K562 (cell line): ENCODE results near the gene BNC2. TPM values are rescaled to one million over a fixed set of nuclear protein-coding genes. Genes with fewer than 3 reads are reported as not detected.

Source experiments
- ATAC-seq: fragments of 200-7000 bp; cut with Tn5 transposase; 3 replicates; pipeline ENCODE4 v1.9.1; 2020; ENCODE audit warnings: moderate library complexity
- BruUV-seq: library from RNA; stranded (reverse); fragments of 400-500 nt; replicated peaks from 2 replicates; lab custom pipeline; 2021; lab: Mats Ljungman, UMichigan
- CTCF ChIA-PET: fragments of 300-600 bp; formaldehyde crosslinking; extraction: SDS; loops from one replicate; lab custom pipeline; 2021; ENCODE audit warnings: low intra/inter-chr PET ratio; lab: Yijun Ruan, JAX
- POLR2A ChIA-PET: fragments of 300-600, 350-650 bp; sonication (Branson Sonifier 250); formaldehyde crosslinking; extraction: SDS; loops from one replicate; lab custom pipeline; 2021; ENCODE audit warnings: antibody characterized with exemption, inconsistent platforms; lab: Yijun Ruan, JAX
- DNase-seq, 4 experiments: peaks; one replicate each; pipeline versions ENCODE4 v3.0.0 to v3.0.0-alpha.2; 2011 to 2018; ENCODE audit warnings: low spot score in 3 of 4, mixed read lengths in 3 of 4; ENCODE audit errors: extremely low read depth in 1 of 4
- FAIRE-seq: peaks from 2 replicates; lab custom pipeline; 2011; peaks lifted over from hg19 to GRCh38; lab: Jason Lieb, UNC
- H2AFZ ChIP-seq: 2 replicates; pipeline ENCODE4 v1.6.0; 2011; ENCODE audit warnings: low read depth, low read length, control low read depth, inconsistent platforms
- H3K27ac ChIP-seq: fragments of 200-600 bp; 3 replicates; pipeline ENCODE4 v1.8.0; 2011; ENCODE audit warnings: low read depth, mild to moderate bottlenecking, control low read depth, inconsistent platforms, low read length, moderate library complexity, mixed read lengths; ENCODE audit errors: extremely low read depth
- H3K27me3 ChIP-seq, 2 experiments: fragments of 300-600 bp in 1 of 2; 2 replicates in 1 of 2; 3 replicates in 1 of 2; pipeline versions ENCODE4 v1.6.0 to v1.8.0; 2011; ENCODE audit warnings: inconsistent platforms in 2 of 2, low read length in 2 of 2, mild to moderate bottlenecking in 1 of 2, mixed read lengths in 1 of 2, moderate library complexity in 1 of 2; ENCODE audit not compliant: control insufficient read depth in 2 of 2, insufficient read depth in 2 of 2
- H3K36me3 ChIP-seq: fragments of 300-600 bp; 3 replicates; pipeline ENCODE4 v1.8.0; 2011; ENCODE audit warnings: mild to moderate bottlenecking, low read length, inconsistent platforms; ENCODE audit not compliant: control insufficient read depth, insufficient read depth
- H3K4me1 ChIP-seq, 2 experiments: fragments of 200-600 bp in 1 of 2; replicated peaks in 1 of 2; 2 replicates in 1 of 2; 3 replicates in 1 of 2; pipeline versions ENCODE4 v1.5.1 to v1.8.0; 2011; ENCODE audit warnings: inconsistent platforms in 2 of 2, low read length in 2 of 2, mild to moderate bottlenecking in 1 of 2, mixed read lengths in 1 of 2, moderate library complexity in 1 of 2; ENCODE audit not compliant: control insufficient read depth in 2 of 2, insufficient read depth in 2 of 2
- H3K4me2 ChIP-seq: 2 replicates; pipeline ENCODE4 v1.6.1; 2011; ENCODE audit warnings: low read length, control low read depth, inconsistent platforms, mixed read lengths; ENCODE audit not compliant: insufficient read depth
- H3K4me3 ChIP-seq: fragments of 200-600 bp; sonication (generic), shearing (Covaris generic); 2 replicates; pipeline ENCODE4 v1.5.1; 2016; ENCODE audit warnings: control low read depth, inconsistent platforms
- H3K79me2 ChIP-seq: fragments of 200-600 bp; 3 replicates; pipeline ENCODE4 v1.8.0; 2011; ENCODE audit warnings: low read length, inconsistent platforms; ENCODE audit not compliant: control insufficient read depth, insufficient read depth
- H3K9ac ChIP-seq, 2 experiments: 2 replicates each; pipeline versions ENCODE4 v1.6.0 to v1.6.1; 2011; ENCODE audit warnings: low read depth in 2 of 2, low read length in 2 of 2, control low read depth in 1 of 2, inconsistent platforms in 1 of 2, mild to moderate bottlenecking in 1 of 2, mixed read lengths in 1 of 2; ENCODE audit not compliant: insufficient read depth in 1 of 2
- H3K9me1 ChIP-seq: one replicate; pipeline ENCODE4 v1.6.0; 2011; ENCODE audit warnings: inconsistent platforms, mild to moderate bottlenecking, low read length, moderate library complexity; ENCODE audit not compliant: control insufficient read depth, insufficient read depth
- H3K9me3 ChIP-seq: replicated peaks from 2 replicates; pipeline ENCODE4 v1.5.1; 2011; ENCODE audit warnings: low read depth, low read length, inconsistent platforms; ENCODE audit not compliant: control insufficient read depth, insufficient read depth
- H4K20me1 ChIP-seq: replicated peaks from 2 replicates; pipeline ENCODE4 v1.6.1; 2011; ENCODE audit warnings: low read length, inconsistent platforms, mixed read lengths; ENCODE audit not compliant: control insufficient read depth, insufficient read depth
- ADNP ChIP-seq: fragments of 200-800 bp; sonication (Bioruptor generic); IDR thresholded peaks from 2 replicates; pipeline ENCODE4 v1.6.1; 2016; ENCODE audit warnings: missing genetic modification characterization, missing compliant biosample characterization
- CEBPB ChIP-seq: fragments of 450-650 bp; IDR thresholded peaks from 2 replicates; pipeline ENCODE4 v1.6.1; 2016; ENCODE audit warnings: missing genetic modification characterization, missing compliant biosample characterization
- CLOCK ChIP-seq: fragments of 250-450 bp; sonication (Bioruptor Pico); IDR thresholded peaks from 2 replicates; pipeline ENCODE4 v1.4.0; 2020; ENCODE audit warnings: mild to moderate bottlenecking, moderate library complexity, borderline replicate concordance
- ETS1 ChIP-seq: conservative IDR thresholded peaks from 2 replicates; pipeline ENCODE4 v1.6.1; 2011; ENCODE audit warnings: low read depth, mild to moderate bottlenecking, low read length; ENCODE audit not compliant: control insufficient read depth
- HDAC8 ChIP-seq: fragments of 450-650 bp; IDR thresholded peaks from 2 replicates; pipeline ENCODE4 v1.6.1; 2016; ENCODE audit warnings: mild to moderate bottlenecking, missing genetic modification characterization, moderate library complexity, missing compliant biosample characterization
- NBN ChIP-seq: fragments of 450-650 bp; IDR thresholded peaks from 2 replicates; pipeline ENCODE4 v1.6.1; 2016; ENCODE audit warnings: low read depth, mild to moderate bottlenecking
- NRF1 ChIP-seq, 2 experiments: fragments of 450-650 bp; IDR thresholded peaks in 1 of 2; conservative IDR thresholded peaks in 1 of 2; 2 replicates each; pipeline ENCODE4 v1.6.1; 2014; ENCODE audit warnings: mild to moderate bottlenecking in 2 of 2
- PHF21A ChIP-seq: fragments of 450-650 bp; IDR thresholded peaks from 2 replicates; pipeline ENCODE4 v1.6.1; 2017; ENCODE audit warnings: low read depth, borderline replicate concordance
- SMARCA5 ChIP-seq: fragments of 450-650 bp; IDR thresholded peaks from 2 replicates; pipeline ENCODE4 v1.6.1; 2016
- STAT5B ChIP-seq: fragments of 250-450 bp; sonication (Bioruptor Pico); IDR thresholded peaks from 2 replicates; pipeline ENCODE4 v1.8.0; 2021; ENCODE audit warnings: mild to moderate bottlenecking, inconsistent platforms
- TCF7 ChIP-seq: sonication (generic); IDR thresholded peaks from 2 replicates; pipeline ENCODE4 v1.6.1; 2016; ENCODE audit warnings: antibody characterized with exemption, borderline replicate concordance
- TEAD1 ChIP-seq, 2 experiments: fragments of 450-650 bp in 1 of 2; sonication (generic) in 1 of 2; formaldehyde crosslinking; IDR thresholded peaks; 2 replicates each; pipeline versions ENCODE4 v1.4.0 to v1.8.0; 2020 to 2022; ENCODE audit warnings: mild to moderate bottlenecking in 2 of 2, missing genetic modification reagents in 1 of 2
- ZEB2 ChIP-seq: fragments of 450-650 bp; IDR thresholded peaks from 2 replicates; pipeline ENCODE4 v1.6.1; 2016
- ZNF239 ChIP-seq: fragments of 250-450 bp; sonication (Bioruptor Pico); IDR thresholded peaks from 2 replicates; pipeline ENCODE4 v1.4.0; 2020; ENCODE audit warnings: mild to moderate bottlenecking
- ZNF431 ChIP-seq: sonication (generic); formaldehyde crosslinking; IDR thresholded peaks from 2 replicates; pipeline ENCODE4 v1.8.0; 2022; ENCODE audit warnings: mild to moderate bottlenecking, missing genetic modification reagents
- ZNF75A ChIP-seq: fragments of 450-650 bp; formaldehyde crosslinking; IDR thresholded peaks from 2 replicates; pipeline ENCODE4 v1.4.0; 2020; ENCODE audit warnings: mild to moderate bottlenecking
- whole genome bisulfite sequencing: fragments of 100-300 bp; shearing (Covaris generic); methylation state at CpG from one replicate; pipeline ENCODE4 v1.1.6; 2016; ENCODE audit warnings: low coverage, mixed read lengths; ENCODE audit not compliant: insufficient coverage; ENCODE audit errors: missing lambda C conversion rate; 5-methylcytosine and 5-hydroxymethylcytosine counted together
- in situ Hi-C: fragments of 300-500 bp; cut with MboI; formaldehyde crosslinking; loops from 4 replicates; pipeline ENCODE4 v1.15.0; 2018; ENCODE audit warnings: inconsistent platforms, mixed read lengths
- intact Hi-C: fragments of 100-400 bp; cut with micrococcal nuclease; formaldehyde crosslinking; loops from 2 replicates; pipeline ENCODE4 v1.14.2; 2022
- polyA plus RNA-seq, 8 experiments: library from polyadenylated mRNA; depleted of rRNA in 4 of 8; stranded (reverse) in 5 of 8; unstranded in 3 of 8; fragments of >200 nt; fragmentation: Nextera tagmentation in 2 of 8; fragmentation: Illumina TruSeq in 1 of 8; extraction: Ambion mirVana in 2 of 8; extraction: Trizol in 1 of 8; gene quantifications; 2 replicates each; pipeline versions ENCODE4 v1.2.1 to v1.2.3, GENCODE V29; 2011 to 2014; ENCODE audit warnings: inconsistent platforms in 1 of 8, missing spikeins in 1 of 8
- total RNA-seq, 7 experiments: library from RNA; depleted of rRNA in 6 of 7; stranded (reverse); fragments of >200 nt in 6 of 7; fragmentation: Illumina TruSeq in 2 of 7; extraction: Trizol in 2 of 7; gene quantifications; 2 replicates each; pipeline versions ENCODE4 v1.2.1 to v1.2.3, GENCODE V29; 2011 to 2021; ENCODE audit warnings: low replicate concordance in 1 of 7
- TF ChIP-seq, protein P1 (sequence below): fragments of 450-650 bp; formaldehyde crosslinking; IDR thresholded peaks from 2 replicates; pipeline ENCODE4 v1.4.0; 2022; ENCODE audit warnings: mild to moderate bottlenecking, moderate library complexity
- TF ChIP-seq, protein P2 (sequence below): sonication (generic); formaldehyde crosslinking; IDR thresholded peaks from 2 replicates; pipeline ENCODE4 v1.8.1; 2022; ENCODE audit warnings: missing genetic modification reagents

BNC2 gene
- total and polyA plus RNA-seq, 9 of the 15 experiments (the other 6 are each of a cell fraction or from before 2014, with no cell fraction given), result not detected

DNA sequence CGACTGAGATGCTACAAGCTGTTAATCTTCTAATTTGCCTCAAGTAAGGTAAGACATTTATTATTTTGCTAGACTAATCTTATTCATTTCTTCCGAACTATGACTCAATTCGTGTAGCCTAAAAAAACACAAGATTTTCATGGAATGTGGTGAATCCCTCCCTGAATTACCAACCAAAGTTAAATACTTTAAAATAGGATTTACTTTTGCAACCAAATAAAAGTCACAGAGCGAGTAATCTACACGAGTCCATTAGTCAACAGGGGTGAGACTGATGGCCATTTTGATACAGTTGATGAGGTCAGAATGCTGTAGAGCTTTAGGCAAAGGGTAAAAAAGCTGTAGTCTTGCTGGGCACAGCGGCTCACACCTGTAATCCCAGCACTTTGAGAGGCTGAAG lies 13.1 kb upstream of the BNC2 start:
- H2AFZ ChIP-seq, result no peak overlapping the region
- BruUV-seq, result no TSS peak
- POLR2A ChIA-PET, result no interaction called here
- TF ChIP-seq ETS1 (no peak), ZNF239 (CRISPR knock-in tag) (no peak), PHF21A (no peak), ZEB2 (no peak), TCF7 (no peak), ADNP (no peak), ZNF75A (CRISPR knock-in tag) (no peak), STAT5B (CRISPR knock-in tag) (no peak), TEAD1 (CRISPR knock-in tag; IDR thresholded peaks at IDR 0.05) (no peak), CEBPB (tag) (no peak), SMARCA5 (no peak), NBN (no peak), HDAC8 (tag) (no peak), NRF1 (conservative IDR thresholded peaks at IDR 0.05 in 1 of 2, IDR thresholded peaks at IDR 0.05 in 1 of 2) (no peak), CLOCK (CRISPR knock-in tag) (no peak), ZNF431 (CRISPR knock-in tag) (no peak)
- TF ChIP-seq, protein P1, sequence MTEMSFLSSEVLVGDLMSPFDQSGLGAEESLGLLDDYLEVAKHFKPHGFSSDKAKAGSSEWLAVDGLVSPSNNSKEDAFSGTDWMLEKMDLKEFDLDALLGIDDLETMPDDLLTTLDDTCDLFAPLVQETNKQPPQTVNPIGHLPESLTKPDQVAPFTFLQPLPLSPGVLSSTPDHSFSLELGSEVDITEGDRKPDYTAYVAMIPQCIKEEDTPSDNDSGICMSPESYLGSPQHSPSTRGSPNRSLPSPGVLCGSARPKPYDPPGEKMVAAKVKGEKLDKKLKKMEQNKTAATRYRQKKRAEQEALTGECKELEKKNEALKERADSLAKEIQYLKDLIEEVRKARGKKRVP (CRISPR knock-in tag), result no peak
- TF ChIP-seq, protein P2, sequence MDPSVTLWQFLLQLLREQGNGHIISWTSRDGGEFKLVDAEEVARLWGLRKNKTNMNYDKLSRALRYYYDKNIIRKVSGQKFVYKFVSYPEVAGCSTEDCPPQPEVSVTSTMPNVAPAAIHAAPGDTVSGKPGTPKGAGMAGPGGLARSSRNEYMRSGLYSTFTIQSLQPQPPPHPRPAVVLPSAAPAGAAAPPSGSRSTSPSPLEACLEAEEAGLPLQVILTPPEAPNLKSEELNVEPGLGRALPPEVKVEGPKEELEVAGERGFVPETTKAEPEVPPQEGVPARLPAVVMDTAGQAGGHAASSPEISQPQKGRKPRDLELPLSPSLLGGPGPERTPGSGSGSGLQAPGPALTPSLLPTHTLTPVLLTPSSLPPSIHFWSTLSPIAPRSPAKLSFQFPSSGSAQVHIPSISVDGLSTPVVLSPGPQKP (CRISPR knock-in tag), result no peak

More for the DNA sequence above, 13.1 kb upstream of the BNC2 start:
- Histone ChIP-seq H3K36me3 (no peaks in the 10 kb centered on the region), H3K9ac (no peak overlapping the region), H3K9me1 (no peaks in the 10 kb centered on the region), H4K20me1 (no peaks in the 10 kb centered on the region), H3K79me2 (no peaks in the 10 kb centered on the region), H3K9me3 (no peaks in the 10 kb centered on the region), H3K4me2 (no peak overlapping the region), H3K27me3 (no peaks in the 10 kb centered on the region), H3K4me1 (no peaks in the 10 kb centered on the region), H3K27ac (no peak overlapping the region), H3K4me3 (no peak overlapping the region)
- no peak for DNase-seq
- CTCF ChIA-PET, result no interaction called here
- intact Hi-C loops, result no loop called here
- no peak for ATAC-seq
- no peak for FAIRE-seq
- 0% methylated on average over 6 of the region's 6 CpGs for WGBS
- in situ Hi-C loops, result no loop called here
